ELR (cell line): ENCODE results near the gene OXGR1.
"Not testable (repeated sequence)": the region's sequence is repeated elsewhere in the genome, so short reads cannot be mapped to it uniquely, and the experiment has no call there.

Experiments used
- DNase-seq: peaks from one replicate; pipeline ENCODE4 v3.0.0-alpha.2; 2015; ENCODE audit warnings: low read depth

OXGR1 gene

DNA sequence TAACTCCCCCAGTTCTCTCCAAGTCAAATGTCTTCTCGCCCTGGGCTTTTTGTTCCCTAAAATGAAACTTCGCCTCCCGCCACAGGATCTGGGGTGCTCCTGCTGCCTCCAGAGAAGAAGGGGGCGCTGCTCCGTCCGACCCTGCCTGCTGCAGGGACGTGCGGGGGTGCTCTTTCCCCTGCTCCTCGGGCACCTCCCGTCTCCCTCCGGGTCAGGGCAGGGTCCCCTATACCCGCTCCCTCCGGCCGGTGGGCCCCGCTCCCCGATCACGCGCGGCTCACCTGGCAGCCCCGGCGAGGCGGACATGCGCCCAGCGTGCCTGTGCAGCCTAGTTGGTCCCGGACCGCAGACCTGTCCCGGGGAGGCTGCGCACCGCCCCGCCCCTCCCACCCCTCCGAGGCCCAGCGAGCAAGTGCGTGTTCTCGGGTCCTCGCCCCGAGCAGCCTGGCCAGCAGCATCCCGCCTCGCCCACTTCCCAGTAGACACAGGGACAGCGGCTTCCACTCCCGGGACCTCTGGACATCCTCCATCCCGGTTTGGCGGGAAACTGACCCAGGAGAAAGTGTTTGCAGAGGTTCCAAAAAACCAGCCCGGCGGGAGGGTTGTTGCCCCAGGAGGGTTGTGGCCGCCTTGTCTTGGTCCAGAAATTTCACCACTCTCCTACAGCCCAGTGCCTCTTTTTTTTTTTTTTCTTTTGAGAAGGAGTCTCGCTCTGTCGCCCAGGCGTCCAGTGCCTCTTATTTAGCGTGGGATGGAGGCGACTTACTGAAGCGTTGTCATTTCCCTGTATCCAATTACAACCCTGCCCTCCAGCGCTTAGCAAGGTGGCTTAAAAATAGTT is at the start of gene OXGR1:
Gene OXGR1 (minus strand): TSS at position 460 of the 841 bp plus-strand sequence. CDS start 6,717 bp downstream, outside the sequence.
- DNase-seq = no peak

- DNase-seq = peak; percentile 14
These were observed 49.0 kb upstream of the OXGR1 start for GRCh38 chr13:97043302-97043701.

- DNase-seq = peak; percentile 69
These were observed 36.6 kb upstream of the OXGR1 start for GRCh38 chr13:97030705-97031452.

GRCh38 chr13:97028441-97029299 is 34.4 kb upstream of the OXGR1 start:
- peak; percentile 66 for DNase-seq

DNA sequence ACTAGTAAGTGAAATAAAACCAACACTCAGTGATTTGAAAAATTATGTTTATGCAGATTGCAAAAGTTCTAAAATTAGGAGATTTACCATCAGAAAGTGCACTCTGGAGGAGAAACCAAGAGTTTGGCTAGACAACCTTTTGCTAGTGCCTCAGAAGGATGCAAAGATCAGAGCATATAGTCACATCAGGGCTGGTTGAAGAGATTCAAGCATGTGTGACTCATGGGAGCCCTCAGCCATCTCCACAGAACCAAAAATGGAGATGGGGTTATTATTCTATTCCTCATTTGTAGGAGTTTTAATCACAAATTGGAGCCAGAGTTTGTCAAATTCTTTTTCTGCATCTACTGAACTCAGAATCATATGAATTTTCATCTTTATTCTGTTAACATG is 32.9 kb upstream of the OXGR1 start:
- DNase-seq = peak; percentile 8

GRCh38 chr13:97026531-97027161 is 32.4 kb upstream of the OXGR1 start:
- DNase-seq = no peak

GRCh38 chr13:97023812-97024211 is 29.5 kb upstream of the OXGR1 start:
- not testable (repeated sequence) for DNase-seq

DNA sequence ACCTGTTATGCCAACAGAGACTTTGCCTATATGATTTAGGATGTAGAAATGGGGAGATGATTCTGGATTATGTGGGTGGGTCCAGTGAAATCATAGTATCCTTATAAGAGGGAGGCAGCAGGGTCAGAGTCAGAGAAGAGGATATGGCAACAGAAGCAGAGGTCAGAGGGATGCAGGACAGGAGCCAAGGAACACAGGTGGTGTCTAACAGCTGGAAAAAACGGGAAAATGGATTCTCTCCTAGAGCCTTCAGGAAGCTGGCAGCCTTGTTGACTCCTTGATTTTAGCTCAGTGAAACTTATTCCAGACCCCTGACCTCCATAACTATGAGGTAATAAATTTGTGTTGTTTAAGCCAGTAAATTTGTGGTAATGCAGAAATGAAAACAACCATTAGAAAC is 28.8 kb upstream of the OXGR1 start:
- DNase-seq = no peak

GRCh38 chr13:97021241-97021640 is 27.0 kb upstream of the OXGR1 start:
- no peak for DNase-seq

DNA sequence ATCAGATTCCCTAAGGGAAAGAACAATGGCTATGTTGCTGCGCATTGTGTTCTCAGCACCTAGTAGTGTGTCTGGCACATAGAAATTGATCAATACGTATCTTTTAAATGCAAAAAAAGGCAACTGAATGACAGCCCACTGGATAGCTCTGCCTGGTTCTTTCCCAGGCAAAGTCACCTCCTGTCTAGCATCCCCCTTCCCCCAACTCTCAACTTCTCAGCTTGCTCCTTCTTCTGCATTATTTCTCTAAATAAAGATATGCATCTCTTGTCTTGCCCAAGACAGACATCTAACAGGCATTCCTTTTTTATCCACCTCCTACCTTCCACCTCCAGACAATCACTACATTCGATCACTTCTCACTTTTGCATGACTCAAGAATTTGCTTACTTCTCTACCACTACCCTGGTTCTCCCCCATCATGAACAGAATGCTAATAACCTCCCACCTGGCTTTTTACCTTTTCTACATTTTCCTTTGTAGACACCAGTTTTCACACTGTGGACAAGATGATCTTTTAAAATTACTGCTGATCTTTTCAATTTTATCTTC is 26.5 kb upstream of the OXGR1 start:
- DNase-seq = no peak

DNA sequence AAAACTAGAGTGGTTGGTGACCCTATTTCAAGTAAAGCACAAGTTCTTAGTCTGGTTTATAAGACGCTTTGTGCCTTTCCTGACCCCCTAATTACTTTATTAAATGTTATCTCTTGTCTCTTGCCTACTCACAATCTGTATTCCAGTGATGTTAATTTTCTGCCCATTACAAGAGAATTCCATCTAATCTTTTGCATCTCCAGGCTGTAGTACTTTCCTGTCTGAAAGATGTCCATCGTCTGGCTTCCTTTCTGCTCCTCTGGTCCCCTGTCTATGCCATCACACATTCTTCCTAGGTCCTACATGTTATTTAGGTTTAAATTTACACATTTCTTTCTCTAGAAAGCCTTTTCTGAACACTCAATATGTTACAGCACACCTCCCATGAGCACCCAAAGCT is 25.9 kb upstream of the OXGR1 start:
- no peak for DNase-seq

- DNase-seq = no peak
These were observed 25.0 kb upstream of the OXGR1 start for GRCh38 chr13:97019236-97019635.

- peak; percentile 66 for DNase-seq
These were observed 23.9 kb upstream of the OXGR1 start for GRCh38 chr13:97018029-97018819.

GRCh38 chr13:97017322-97017721 is 23.0 kb upstream of the OXGR1 start:
- DNase-seq = no peak

DNA sequence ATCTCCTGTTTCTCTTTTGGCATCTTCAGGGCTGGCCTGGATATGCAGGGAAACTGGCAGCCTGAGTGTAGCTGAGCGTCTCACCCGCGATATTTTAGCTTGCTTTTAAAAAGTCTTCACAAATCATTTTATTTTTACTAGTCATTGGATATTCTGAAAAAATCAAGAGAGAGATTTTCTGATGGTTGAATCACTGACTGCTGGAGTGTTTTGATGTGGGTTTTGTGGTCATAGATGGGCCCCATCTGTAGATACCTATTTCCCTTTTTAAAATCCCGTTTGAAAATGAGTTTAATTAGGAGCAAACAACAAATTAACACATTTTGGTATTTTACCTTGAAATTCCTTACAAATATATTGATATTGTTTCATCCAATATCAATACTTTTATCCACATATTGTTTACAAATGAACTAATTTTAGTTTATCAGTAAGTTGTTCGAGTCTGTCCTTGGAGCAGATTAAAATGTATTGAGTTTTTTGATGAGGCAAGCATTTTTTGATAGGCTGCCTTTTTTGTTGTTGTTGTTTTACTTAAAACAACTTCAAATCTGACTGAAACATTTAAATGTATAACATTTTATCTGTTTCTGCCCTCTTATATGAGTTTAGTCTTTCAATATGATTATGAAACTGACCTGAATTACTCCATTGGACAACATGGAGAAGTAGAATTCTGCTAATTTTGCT is 21.5 kb upstream of the OXGR1 start:
- no peak for DNase-seq

GRCh38 chr13:97012251-97013048 is 18.2 kb upstream of the OXGR1 start:
- DNase-seq = no peak

DNA sequence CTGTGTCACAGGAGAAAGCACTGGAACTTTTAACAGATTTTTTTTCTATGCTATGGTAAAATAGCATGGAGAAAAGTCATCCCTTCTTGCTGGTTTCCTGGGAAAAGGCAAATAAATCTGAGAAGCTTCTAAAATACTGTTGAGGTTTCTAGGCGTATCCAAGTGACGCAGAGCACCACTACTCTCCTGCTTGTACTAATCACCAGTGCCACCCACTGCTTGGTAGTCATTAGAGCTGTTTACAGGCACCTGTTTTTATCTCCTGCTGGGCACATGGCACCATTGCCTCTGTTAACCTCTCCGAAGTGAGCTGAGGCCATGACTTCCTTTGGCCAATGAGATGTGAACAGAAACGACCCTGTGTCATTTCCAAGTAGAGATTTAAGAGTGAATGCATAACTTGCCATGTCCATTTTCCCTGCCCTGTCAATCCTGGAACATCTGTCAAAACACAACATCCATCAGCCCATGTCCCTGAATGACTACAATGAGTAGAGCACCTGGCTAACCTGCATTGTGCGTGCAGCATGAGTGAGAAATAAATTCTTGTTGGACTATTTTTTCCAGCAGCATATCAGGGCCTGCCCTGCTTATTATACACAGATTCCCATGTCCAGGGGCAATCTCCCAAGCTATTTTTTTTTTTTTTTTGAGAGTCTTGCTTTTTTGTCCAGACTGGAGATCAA is 17.3 kb upstream of the OXGR1 start:
- DNase-seq = no peak

- DNase-seq = no peak
These were observed 14.4 kb upstream of the OXGR1 start for GRCh38 chr13:97008643-97009042.
